Measurements from ENCODE around the gene SMARCA4. TPM values are rescaled to one million over a fixed set of nuclear protein-coding genes. Genes with fewer than 3 reads are reported as not detected.

Gene SMARCA4
- total RNA-seq, 1 donor from 2014 or later = 95.6 TPM

GRCh38 chr19:11028146-11028545 lies 67.3 kb downstream of the SMARCA4 start:
- H3K4me3 ChIP-seq = no peak overlapping the region
- H3K27me3 ChIP-seq = no peaks in the 10 kb centered on the region
- H3K4me1 ChIP-seq = no peaks in the 10 kb centered on the region
- intact Hi-C loops (cut with DNase I) = no loop called here
- H3K36me3 ChIP-seq = peaks cover 97% of the 10 kb centered on the region
- no peaks in the 10 kb centered on the region for H3K9me3 ChIP-seq
- no peak for DNase-seq
- no peak for TF ChIP-seq CTCF (IDR thresholded peaks at IDR 0.05)
- ATAC-seq = no peak
- no peak overlapping the region for H3K27ac ChIP-seq

GRCh38 chr19:11031421-11032070 lies 70.7 kb downstream of the SMARCA4 start:
- no peaks in the 10 kb centered on the region for H3K9me3 ChIP-seq
- no peak overlapping the region for H3K4me3 ChIP-seq
- ATAC-seq (no peak), DNase-seq (no peak)
- no peak for TF ChIP-seq CTCF (IDR thresholded peaks at IDR 0.05)
- H3K36me3 ChIP-seq = peaks cover 100% of the 10 kb centered on the region
- intact Hi-C loops (cut with DNase I) = no loop called here
- no peak overlapping the region for H3K27ac ChIP-seq
- no peaks in the 10 kb centered on the region for H3K27me3 ChIP-seq
- H3K4me1 ChIP-seq = peaks cover 4% of the 10 kb centered on the region

- no peak for DNase-seq
- Histone ChIP-seq H3K9me3 (no peaks in the 10 kb centered on the region), H3K4me3 (no peak overlapping the region), H3K27me3 (no peaks in the 10 kb centered on the region), H3K36me3 (peaks cover 100% of the 10 kb centered on the region), H3K4me1 (peaks cover 4% of the 10 kb centered on the region), H3K27ac (no peak overlapping the region)
- intact Hi-C loops (cut with DNase I) = no loop called here
- no peak for ATAC-seq
- no peak for TF ChIP-seq CTCF (IDR thresholded peaks at IDR 0.05)
These were observed 72.4 kb downstream of the SMARCA4 start for GRCh38 chr19:11033251-11033650.

- Histone ChIP-seq H3K4me1 (peaks cover 4% of the 10 kb centered on the region), H3K9me3 (no peaks in the 10 kb centered on the region), H3K4me3 (no peak overlapping the region), H3K36me3 (peaks cover 100% of the 10 kb centered on the region), H3K27me3 (no peaks in the 10 kb centered on the region), H3K27ac (no peak overlapping the region)
- intact Hi-C loops (cut with DNase I) = no loop called here
- TF ChIP-seq CTCF (IDR thresholded peaks at IDR 0.05) = no peak
- DNase-seq (no peak), ATAC-seq (no peak)
These were observed 72.9 kb downstream of the SMARCA4 start for GRCh38 chr19:11033763-11034162.

DNA sequence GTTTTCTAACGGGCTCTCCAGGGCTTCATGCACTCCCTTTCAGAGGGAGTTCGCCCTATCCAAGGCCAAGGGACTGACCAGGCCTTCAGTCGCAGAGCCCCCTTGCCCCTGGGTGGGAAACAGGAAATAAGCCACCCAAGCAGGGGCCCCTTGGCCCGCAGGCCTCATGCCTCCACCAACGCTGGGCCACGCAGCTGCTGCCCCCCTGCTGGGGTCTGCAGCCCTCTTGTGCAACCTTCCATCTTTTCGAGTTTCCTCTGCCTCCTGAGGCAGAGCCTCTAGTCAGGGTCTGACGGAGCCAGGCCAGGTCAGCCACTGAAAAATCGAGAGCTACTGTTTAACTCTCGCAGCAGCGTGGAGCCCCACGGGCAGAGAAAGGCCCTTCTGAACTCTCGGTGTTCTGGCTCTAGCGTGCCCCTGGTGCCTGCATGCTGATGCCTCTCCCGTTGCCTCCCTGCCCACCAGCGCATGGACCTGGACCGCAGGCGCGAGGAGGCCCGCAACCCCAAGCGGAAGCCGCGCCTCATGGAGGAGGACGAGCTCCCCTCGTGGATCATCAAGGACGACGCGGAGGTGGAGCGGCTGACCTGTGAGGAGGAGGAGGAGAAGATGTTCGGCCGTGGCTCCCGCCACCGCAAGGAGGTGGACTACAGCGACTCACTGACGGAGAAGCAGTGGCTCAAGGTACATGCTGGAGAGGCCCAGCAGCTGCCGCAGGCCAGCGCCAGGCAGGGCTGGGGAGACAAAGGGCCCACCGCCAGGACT lies 73.8 kb downstream of the SMARCA4 start:
- no peak for TF ChIP-seq CTCF (IDR thresholded peaks at IDR 0.05)
- Histone ChIP-seq H3K36me3 (peaks cover 100% of the 10 kb centered on the region), H3K4me3 (no peak overlapping the region), H3K4me1 (peaks cover 4% of the 10 kb centered on the region), H3K27me3 (no peaks in the 10 kb centered on the region), H3K9me3 (no peaks in the 10 kb centered on the region), H3K27ac (no peak overlapping the region)
- no peak for DNase-seq
- intact Hi-C loops (cut with DNase I) = loop anchor here (5.0 kb wide), 1 partner anchor 93 kb away; no protein-coding TSS in a partner anchor
- no peak for ATAC-seq
